ENCODE data around the gene ADORA2A.
"Not testable (repeated sequence)": the region's sequence is repeated elsewhere in the genome, so short reads cannot be mapped to it uniquely, and the experiment has no call there.

The ADORA2A gene

GRCh38 chr22:24455751-24456426, 28.5 kb downstream of the ADORA2A start:
- no peak for DNase-seq

GRCh38 chr22:24457894-24458420, 30.6 kb downstream of the ADORA2A start:
- no peak for DNase-seq

DNA sequence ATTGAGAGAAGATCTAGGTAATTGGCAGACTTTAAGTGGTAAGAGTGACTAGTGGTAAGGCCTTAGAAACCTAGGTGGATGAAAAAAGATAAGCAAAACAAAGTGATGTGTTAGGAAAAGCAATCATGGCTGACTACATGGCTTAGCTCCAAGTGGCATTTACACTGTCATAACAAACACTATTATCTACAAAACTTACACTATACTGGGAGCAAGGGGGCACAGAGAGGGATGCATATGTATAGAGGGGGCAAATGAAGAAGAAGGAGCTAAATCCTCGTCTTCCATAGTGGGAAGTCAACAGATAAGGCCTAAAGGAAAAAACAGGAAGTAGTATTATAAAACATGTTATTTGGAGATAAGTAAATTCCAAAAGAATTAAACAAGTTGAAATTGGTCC, 32.5 kb downstream of the ADORA2A start:
- DNase-seq: no peak

DNA sequence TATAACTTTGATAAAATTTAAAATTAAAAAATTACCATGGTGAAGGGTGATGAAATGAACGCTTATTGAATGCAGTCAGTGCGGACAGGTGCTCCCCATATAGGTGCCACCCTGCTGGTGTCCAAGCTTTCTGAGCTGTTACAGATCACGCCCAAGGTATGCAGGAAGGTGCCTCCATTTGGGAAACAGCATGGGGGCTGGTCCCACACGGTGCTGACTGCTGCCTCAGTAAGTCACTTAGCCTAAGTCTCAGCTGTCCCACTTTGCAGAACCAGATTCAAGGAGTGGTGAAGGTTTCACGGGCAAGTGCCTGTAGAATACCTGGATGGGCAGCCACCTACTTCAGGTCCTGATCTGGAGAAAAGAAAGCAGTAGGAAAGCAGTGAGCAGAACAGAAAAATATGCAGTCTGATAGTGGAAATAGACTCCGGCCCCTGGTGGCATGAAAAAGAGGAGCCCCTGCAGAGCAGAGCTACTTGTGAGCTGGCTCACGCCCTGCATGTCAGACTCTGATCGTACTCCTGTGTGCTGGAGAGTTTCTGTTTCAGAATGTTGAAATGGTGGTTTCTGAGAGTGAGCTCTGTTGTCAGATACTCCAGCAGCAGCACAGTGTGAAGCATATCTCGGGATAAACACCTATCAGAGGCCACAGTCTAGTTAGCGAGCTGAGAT, 33.2 kb downstream of the ADORA2A start:
- DNase-seq: no peak

GRCh38 chr22:24463071-24463760, 35.8 kb downstream of the ADORA2A start:
- DNase-seq: no peak

GRCh38 chr22:24465566-24465965, 38.2 kb downstream of the ADORA2A start:
- no peak for DNase-seq

DNA sequence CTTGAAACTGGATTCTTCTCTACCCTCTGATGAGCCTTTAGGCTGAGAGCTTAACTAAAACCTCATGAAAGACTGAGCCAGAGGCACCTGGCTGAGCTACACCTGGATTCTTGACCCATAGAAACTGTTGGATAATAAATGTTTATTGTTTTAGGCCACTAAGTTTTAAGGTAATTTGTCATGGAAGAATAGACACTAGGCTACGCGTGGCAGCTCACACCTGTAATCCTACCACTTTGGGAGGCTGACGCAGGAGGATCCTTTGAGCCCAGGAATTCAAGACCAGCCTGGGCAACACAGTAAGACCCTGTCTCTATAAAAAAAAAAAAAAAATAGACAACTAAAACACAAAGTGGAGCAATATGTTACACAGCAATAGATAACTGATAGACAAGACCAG, 38.6 kb downstream of the ADORA2A start:
- no peak for DNase-seq

DNA sequence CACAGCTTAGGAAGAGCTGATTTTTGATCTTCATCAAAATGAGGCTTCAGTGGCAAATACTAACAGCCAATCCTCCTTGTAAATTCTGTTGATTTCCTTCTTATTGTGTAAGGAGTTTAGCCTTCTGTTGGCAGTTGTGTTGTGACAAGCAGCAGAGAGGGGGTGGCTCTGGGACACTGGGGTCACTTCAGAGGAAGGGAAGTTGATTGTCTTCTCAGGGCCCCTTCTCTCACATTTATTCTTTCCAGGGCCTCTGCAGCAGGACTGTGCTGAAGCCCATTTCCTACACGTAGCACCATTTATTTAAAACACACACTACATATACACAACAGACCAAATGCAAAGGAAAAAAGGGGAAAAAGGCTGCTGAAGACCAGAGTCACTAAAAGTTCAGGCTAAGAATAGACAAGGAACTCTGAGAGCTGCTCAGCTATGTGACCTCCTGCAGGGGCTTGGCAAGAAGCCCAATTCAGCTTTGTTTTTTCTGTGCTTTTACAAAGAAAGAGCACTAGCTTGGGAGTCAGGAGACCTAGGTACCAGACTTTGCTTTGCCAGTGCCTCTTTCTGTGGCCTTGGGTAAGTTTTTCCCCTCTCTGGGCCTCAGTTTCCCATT, 39.4 kb downstream of the ADORA2A start:
- no peak for DNase-seq

GRCh38 chr22:24467340-24467739, 39.9 kb downstream of the ADORA2A start:
- no peak for DNase-seq

GRCh38 chr22:24471570-24471969, 44.2 kb downstream of the ADORA2A start:
- no peak for DNase-seq

DNA sequence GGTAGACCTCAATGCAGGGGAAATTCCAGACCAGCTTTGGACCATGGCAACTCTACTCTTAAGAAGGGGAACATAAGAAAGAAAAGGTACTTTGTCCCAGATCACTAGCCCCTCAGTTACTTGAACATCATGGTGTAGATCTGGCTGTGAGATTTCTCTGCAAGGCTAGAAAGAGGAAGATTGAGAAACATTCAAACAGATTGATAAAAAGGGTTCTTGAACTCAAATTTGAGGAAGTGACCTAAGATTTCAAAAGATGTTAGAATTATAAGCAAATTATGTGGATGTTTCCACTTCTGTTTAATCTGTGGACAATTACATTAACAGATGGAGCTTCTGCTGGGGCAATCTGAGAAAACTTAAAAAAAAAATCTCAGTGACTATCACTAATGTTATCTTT, 45.9 kb downstream of the ADORA2A start:
- no peak for DNase-seq

GRCh38 chr22:24474221-24474620, 46.8 kb downstream of the ADORA2A start:
- no peak for DNase-seq

- DNase-seq: no peak
These were observed 47.4 kb downstream of the ADORA2A start for GRCh38 chr22:24474649-24475255.

DNA sequence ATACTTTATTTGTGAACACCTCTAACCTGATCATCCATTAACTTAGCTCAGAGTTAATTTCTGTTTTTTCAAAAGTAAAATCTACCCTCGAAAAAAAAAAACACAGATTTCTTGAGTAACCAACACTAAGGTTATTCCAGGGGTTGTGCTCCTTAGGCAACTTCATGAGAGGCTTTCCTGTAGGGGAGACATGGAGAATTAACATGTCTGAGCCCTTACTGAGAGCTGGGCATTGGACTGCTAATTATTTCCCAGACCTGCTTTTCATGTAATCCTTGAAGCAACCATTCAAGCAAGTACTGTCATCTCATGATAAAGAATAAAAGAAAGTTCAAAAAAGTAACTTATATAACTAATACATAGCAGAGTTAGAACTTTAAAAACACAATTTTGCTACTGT, 54.2 kb downstream of the ADORA2A start:
- DNase-seq: no peak

GRCh38 chr22:24482575-24482974, 55.2 kb downstream of the ADORA2A start:
- no peak for DNase-seq

DNA sequence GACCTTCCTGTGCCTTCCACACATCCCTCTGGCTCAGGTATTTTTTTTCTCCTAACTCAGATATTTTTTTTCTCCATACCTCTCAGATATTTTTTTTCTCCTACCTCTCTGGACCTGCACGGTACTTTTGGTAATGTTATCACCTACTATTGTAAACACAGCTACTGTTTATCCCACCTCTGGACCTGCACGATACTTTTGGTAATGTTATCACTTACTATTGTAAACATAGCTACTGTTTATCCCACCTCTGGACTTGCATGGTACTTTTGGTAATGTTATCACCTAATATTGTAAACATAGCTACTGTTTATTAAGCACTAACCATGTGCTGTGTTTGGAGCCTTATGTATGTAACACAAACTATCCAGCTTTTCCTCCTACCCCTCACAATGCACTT, 55.6 kb downstream of the ADORA2A start:
- DNase-seq: no peak

DNA sequence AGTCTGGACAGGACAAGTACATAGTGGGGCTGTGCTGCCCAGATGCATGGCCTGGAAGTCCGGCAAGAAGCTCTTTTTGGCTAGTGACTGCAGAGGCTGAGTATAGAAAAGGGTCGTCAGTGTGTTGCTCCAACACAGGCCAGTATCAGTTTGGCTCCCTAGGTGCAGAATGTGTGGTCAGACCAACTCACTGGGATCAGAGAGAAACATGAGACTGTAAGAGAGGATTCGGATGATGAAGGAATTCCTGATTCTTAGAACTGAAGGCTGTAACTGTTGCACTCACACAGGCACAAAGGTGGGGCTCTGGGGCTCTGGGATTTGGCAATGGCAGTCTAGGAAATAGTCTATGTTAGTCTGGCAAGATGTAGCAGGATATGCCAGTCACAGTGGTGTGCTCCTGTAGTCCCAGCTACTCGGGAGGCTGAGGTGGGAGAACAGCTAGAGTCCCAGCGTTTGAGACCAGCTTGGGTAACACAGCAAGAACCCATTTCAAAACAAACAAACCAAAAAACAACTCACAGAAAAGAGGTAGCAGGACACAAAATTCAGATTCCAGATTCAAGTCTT, 56.7 kb downstream of the ADORA2A start:
- no peak for DNase-seq

GRCh38 chr22:24485170-24485569, 57.8 kb downstream of the ADORA2A start:
- DNase-seq: no peak

DNA sequence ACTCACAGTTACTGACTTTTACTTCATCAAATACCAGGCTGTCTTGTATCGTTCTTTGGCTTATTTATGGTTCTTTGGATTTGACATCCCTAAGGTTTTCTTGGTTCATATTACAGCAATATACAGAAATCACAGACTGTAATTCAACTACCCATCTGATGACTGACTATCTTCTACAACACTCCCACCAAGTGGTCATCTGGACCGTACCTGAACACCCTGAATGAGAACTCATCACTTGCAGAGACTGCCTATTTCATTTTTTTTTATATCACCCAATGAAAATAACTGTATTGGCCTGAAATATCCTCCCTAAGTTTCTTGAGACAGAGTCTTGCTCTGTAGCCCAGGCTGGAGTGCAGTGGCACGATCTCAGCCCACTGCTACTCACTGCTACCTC, 58.2 kb downstream of the ADORA2A start:
- DNase-seq: peak; percentile 27

GRCh38 chr22:24486501-24486921, 59.1 kb downstream of the ADORA2A start:
- DNase-seq: no peak

DNA sequence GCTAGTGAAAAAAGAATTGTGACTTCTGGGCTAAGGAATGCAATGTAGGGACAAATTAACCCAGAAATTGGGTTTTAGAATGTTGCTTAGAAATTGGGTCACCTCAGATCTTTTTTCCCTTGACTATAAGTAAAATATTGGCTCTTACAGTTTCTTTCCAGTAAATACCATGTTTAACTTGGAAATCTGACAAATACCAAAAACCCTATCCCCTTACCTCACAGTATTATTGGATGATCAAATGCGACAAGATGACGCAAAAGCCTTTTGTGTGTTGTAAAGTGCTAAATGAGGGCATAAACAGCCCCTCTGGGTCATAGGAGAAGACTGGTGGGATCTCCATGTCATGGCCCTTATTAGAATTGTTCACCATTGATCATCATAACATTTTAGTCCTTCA, 61.6 kb downstream of the ADORA2A start:
- no peak for DNase-seq

DNA sequence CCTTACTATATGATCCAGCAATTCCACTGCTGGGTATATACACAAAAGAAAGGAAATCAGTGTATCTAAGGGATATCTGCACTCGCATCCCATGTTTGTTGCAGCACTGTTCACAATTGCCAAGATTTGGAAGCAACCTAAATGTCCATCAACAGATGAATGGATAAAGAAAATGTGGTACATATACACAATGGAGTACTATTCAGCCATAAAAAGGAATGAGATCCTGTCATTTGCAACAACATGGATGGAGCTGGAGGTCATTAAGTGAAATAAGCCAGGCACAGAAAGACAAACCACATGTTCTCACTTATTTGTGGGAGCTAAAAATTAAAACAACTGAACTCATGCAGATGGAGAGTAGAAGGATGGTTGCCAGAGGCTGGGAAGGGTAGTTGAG, 62.0 kb downstream of the ADORA2A start:
- DNase-seq: not testable (repeated sequence)

Data from CD4-positive, alpha-beta T cell treated with Interleukin-15 for 1 hour (primary cell).